ENCODE measurements around the gene NAAA. TPM values are rescaled to one million over a fixed set of nuclear protein-coding genes. Genes with fewer than 3 reads are reported as not detected.

NAAA gene
- total and polyA plus RNA-seq, 2 of the 13 experiments (the other 11 are each of a cell fraction or from before 2014, with no cell fraction given) = 22.4 to 24.6 TPM

DNA sequence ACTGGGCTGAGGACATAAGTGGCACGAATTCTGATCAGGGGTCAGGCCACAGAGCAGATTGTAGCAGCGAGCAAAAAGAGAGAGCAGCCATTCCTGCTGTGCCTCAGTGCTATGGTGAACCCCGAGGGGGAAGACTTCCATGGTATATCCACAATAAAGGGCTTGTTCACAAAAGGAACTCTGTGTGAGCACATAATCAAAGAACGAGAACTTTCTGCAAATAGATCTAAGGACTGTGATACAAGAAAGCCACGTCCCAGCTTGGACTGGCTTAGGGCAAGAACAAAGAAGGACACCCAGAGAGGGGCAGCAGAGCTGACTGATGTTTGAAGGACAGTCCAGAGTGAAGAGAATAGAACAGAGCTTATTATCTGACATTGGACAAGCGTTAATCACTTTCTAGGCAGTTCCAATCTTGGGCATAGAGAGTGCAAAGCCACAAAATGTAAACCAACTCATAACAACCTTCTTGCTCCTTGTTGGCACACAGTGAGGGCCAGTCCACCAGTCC, 62.5 kb downstream of the NAAA start:
- FAIRE-seq (no peak), DNase-seq (ENCODE audit: low spot score) (no peak), ATAC-seq (peak; percentile 54; the same call in 2 of the 3 replicates)
- Histone ChIP-seq H3K9ac (ENCODE audit: insufficient read depth, low read depth, low read length) (no peak overlapping the region), H3K9me3 (ENCODE audit: low read length) (no peaks in the 10 kb centered on the region), H2AFZ (ENCODE audit: low read length) (no peak overlapping the region), H3K79me2 (ENCODE audit: insufficient read depth, low read length) (no peaks in the 10 kb centered on the region), H3K4me1 (ENCODE audit: insufficient read depth, low read length) (no peaks in the 10 kb centered on the region), H3K36me3 (replicated peaks in 1 of 2; ENCODE audit: control insufficient read depth in 1 of 2, insufficient read depth in 2 of 2, low read length in 2 of 2) (no peaks in the 10 kb centered on the region), H3K27ac (ENCODE audit: extremely low read length, insufficient read depth, low read length) (no peak overlapping the region), H3K4me3 (replicated peaks in 1 of 3; ENCODE audit: insufficient read depth in 1 of 3, low read depth in 2 of 3, low read length in 3 of 3) (no peak overlapping the region), H3K4me2 (ENCODE audit: low read depth, low read length) (no peak overlapping the region), H3K27me3 (ENCODE audit: control insufficient read depth in 1 of 2, insufficient read depth in 2 of 2, low read length in 2 of 2) (peaks cover 0 to 7% of the 10 kb centered on the region in 2 experiments; a peak in 3 of 5 replicates), H4K20me1 (ENCODE audit: insufficient read depth, low read length) (no peaks in the 10 kb centered on the region)
- 11% methylated on average over 6 of the region's 6 CpGs for WGBS (ENCODE audit: low lambda C conversion rate)
- BruUV-seq (replicated peaks) = no TSS peak
- in situ Hi-C loops (cut with HindIII; ENCODE audit: extremely low pct_ligation_motif_present, low pct_unique_long_range_greater_than_20kb) (no loop called here), intact Hi-C loops (cut with micrococcal nuclease; ENCODE audit: unreplicated experiment) (no loop called here)
- POLR2A ChIA-PET = no interaction called here
- TF ChIP-seq, protein P1, sequence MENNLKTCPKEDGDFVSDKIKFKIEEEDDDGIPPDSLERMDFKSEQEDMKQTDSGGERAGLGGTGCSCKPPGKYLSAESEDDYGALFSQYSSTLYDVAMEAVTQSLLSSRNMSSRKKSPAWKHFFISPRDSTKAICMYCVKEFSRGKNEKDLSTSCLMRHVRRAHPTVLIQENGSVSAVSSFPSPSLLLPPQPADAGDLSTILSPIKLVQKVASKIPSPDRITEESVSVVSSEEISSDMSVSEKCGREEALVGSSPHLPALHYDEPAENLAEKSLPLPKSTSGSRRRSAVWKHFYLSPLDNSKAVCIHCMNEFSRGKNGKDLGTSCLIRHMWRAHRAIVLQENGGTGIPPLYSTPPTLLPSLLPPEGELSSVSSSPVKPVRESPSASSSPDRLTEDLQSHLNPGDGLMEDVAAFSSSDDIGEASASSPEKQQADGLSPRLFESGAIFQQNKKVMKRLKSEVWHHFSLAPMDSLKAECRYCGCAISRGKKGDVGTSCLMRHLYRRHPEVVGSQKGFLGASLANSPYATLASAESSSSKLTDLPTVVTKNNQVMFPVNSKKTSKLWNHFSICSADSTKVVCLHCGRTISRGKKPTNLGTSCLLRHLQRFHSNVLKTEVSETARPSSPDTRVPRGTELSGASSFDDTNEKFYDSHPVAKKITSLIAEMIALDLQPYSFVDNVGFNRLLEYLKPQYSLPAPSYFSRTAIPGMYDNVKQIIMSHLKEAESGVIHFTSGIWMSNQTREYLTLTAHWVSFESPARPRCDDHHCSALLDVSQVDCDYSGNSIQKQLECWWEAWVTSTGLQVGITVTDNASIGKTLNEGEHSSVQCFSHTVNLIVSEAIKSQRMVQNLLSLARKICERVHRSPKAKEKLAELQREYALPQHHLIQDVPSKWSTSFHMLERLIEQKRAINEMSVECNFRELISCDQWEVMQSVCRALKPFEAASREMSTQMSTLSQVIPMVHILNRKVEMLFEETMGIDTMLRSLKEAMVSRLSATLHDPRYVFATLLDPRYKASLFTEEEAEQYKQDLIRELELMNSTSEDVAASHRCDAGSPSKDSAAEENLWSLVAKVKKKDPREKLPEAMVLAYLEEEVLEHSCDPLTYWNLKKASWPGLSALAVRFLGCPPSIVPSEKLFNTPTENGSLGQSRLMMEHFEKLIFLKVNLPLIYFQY (CRISPR knock-in tag; IDR thresholded peaks at IDR 0.05; ENCODE audit: borderline replicate concordance) = no peak
- TF ChIP-seq ZBTB1 (CRISPR knock-in tag; IDR thresholded peaks at IDR 0.05; ENCODE audit: borderline replicate concordance) = no peak
- TF ChIP-seq LRRFIP1 (CRISPR knock-in tag; conservative IDR thresholded peaks at IDR 0.05) = no peak
- TF ChIP-seq PATZ1 (CRISPR knock-in tag; IDR thresholded peaks at IDR 0.05) = no peak
- no peak for TF ChIP-seq THAP7 (CRISPR knock-in tag; IDR thresholded peaks at IDR 0.05)
- TF ChIP-seq ZHX1 (CRISPR knock-in tag; IDR thresholded peaks at IDR 0.05; ENCODE audit: low read depth) = no peak
- TF ChIP-seq NR1H2 (CRISPR knock-in tag; IDR thresholded peaks at IDR 0.05; ENCODE audit: borderline replicate concordance, low read depth) = no peak
- CTCF ChIA-PET (ENCODE audit: low intra/inter-chr PET ratio, low total read pairs) = no interaction called here

Data from HepG2 (cell line).